ENCODE measurements around the gene USP48.
"Not testable (repeated sequence)": the region's sequence is repeated elsewhere in the genome, so short reads cannot be mapped to it uniquely, and the experiment has no call there.

USP48 gene

GRCh38 chr1:21685946-21686678 lies 96.8 kb downstream of the USP48 start:
- TF ChIP-seq CTCF (IDR thresholded peaks at IDR 0.05) = no peak
- Histone ChIP-seq H3K27ac (no peak overlapping the region), H3K4me3 (no peak overlapping the region)
- no peak for DNase-seq (ENCODE audit: low spot score)

GRCh38 chr1:21681426-21681825 lies 101.5 kb downstream of the USP48 start:
- no peak for TF ChIP-seq CTCF (IDR thresholded peaks at IDR 0.05)
- Histone ChIP-seq H3K4me3 (no peak overlapping the region), H3K27ac (no peak overlapping the region)
- DNase-seq (ENCODE audit: low spot score) = no peak

- H3K27ac ChIP-seq = no peak overlapping the region
- no peak overlapping the region for H3K4me3 ChIP-seq
- no peak for DNase-seq (ENCODE audit: low spot score)
- TF ChIP-seq CTCF (IDR thresholded peaks at IDR 0.05) = no peak
Observed at GRCh38 chr1:21680918-21681317, 102.0 kb downstream of the USP48 start.

- DNase-seq (ENCODE audit: low spot score) = no peak
- no peak for TF ChIP-seq CTCF (IDR thresholded peaks at IDR 0.05)
- Histone ChIP-seq H3K4me3 (no peak overlapping the region), H3K27ac (no peak overlapping the region)
Observed at GRCh38 chr1:21680381-21680780, 102.6 kb downstream of the USP48 start.

GRCh38 chr1:21677168-21677567 lies 105.8 kb downstream of the USP48 start:
- H3K4me3 ChIP-seq = no peak overlapping the region
- TF ChIP-seq CTCF (IDR thresholded peaks at IDR 0.05) = no peak
- no peak for DNase-seq (ENCODE audit: low spot score)
- no peak overlapping the region for H3K27ac ChIP-seq

GRCh38 chr1:21674957-21675356 lies 108.0 kb downstream of the USP48 start:
- H3K27ac ChIP-seq = no peak overlapping the region
- TF ChIP-seq CTCF (IDR thresholded peaks at IDR 0.05) = no peak
- DNase-seq (ENCODE audit: low spot score) = no peak
- no peak overlapping the region for H3K4me3 ChIP-seq

- H3K27ac ChIP-seq = peak overlapping the region; percentile 3 to 28
- DNase-seq (ENCODE audit: low spot score); H3K4me3 ChIP-seq: not testable (repeated sequence)
Observed at GRCh38 chr1:21673853-21674252, 109.1 kb downstream of the USP48 start.
